ENCODE measurements around the gene DHX16.
A peak's percentile ranks its signal among the peaks of the same experiment; 100 is the strongest.

Gene DHX16

GRCh38 chr6:30626484-30627366 lies 46.1 kb downstream of the DHX16 start, which contains the start of gene ATAT1:
Gene ATAT1, plus strand, starts transcription at chr6:30626874.
- peak within 1 kb of the TSS; percentile 94 for H3K4me2 ChIP-seq (ENCODE audit: low read depth, low read length)
- peak within 1 kb of the TSS; percentile 71 for H3K4me3 ChIP-seq (ENCODE audit: low read length)
- H3K4me1 ChIP-seq (ENCODE audit: low read length) = peaks cover 12% of the 10 kb centered on the region; the same call in 1 of the 2 replicates
- no peaks in the 10 kb centered on the region for H3K9me2 ChIP-seq (replicated peaks; ENCODE audit: insufficient read depth, low read length)
- peak; percentile 81 for DNase-seq
- no peaks in the 10 kb centered on the region for H3K27me3 ChIP-seq (replicated peaks; ENCODE audit: insufficient read depth, low read length)
- H3K9ac ChIP-seq (ENCODE audit: low read length) = peak within 1 kb of the TSS; percentile 71
- peaks cover 21% of the 10 kb centered on the region; the same call in 1 of the 2 replicates for H3F3A ChIP-seq (ENCODE audit: insufficient read depth, low read length)
- peak within 1 kb of the TSS; percentile 34; the same call in 1 of the 2 replicates for H3K27ac ChIP-seq (ENCODE audit: low read length)
- no peaks in the 10 kb centered on the region for H3K9me3 ChIP-seq (replicated peaks; ENCODE audit: insufficient read depth, low read length)
- no peaks in the 10 kb centered on the region for H4K20me1 ChIP-seq (ENCODE audit: insufficient read depth, low read length)
- TF ChIP-seq EZH2phosphoT487 (IDR thresholded peaks at IDR 0.05; ENCODE audit: low read length) = no peak
- peak; percentile 42 for TF ChIP-seq CTCF (IDR thresholded peaks at IDR 0.05; ENCODE audit: low read length)
- no peaks in the 10 kb centered on the region; the same call in 1 of the 2 replicates for H3K36me3 ChIP-seq (replicated peaks; ENCODE audit: insufficient read depth, low read length)
- peak within 1 kb of the TSS; percentile 81 for H2AFZ ChIP-seq (ENCODE audit: low read length)
- peaks cover 2% of the 10 kb centered on the region; the same call in 1 of the 2 replicates for H3K79me2 ChIP-seq (ENCODE audit: low read length)

- Histone ChIP-seq H4K20me1 (ENCODE audit: insufficient read depth, low read length) (no peaks in the 10 kb centered on the region), H3K36me3 (replicated peaks; ENCODE audit: insufficient read depth, low read length) (no peaks in the 10 kb centered on the region; the same call in 1 of the 2 replicates), H3K79me2 (ENCODE audit: low read length) (peaks cover 6% of the 10 kb centered on the region; the same call in 1 of the 2 replicates), H3K9me2 (replicated peaks; ENCODE audit: insufficient read depth, low read length) (no peaks in the 10 kb centered on the region), H3K4me3 (ENCODE audit: low read length) (no peak overlapping the region), H3K4me1 (ENCODE audit: low read length) (peaks cover 12% of the 10 kb centered on the region; the same call in 1 of the 2 replicates), H3K9ac (ENCODE audit: low read length) (no peak overlapping the region), H3K4me2 (ENCODE audit: low read depth, low read length) (no peak overlapping the region), H3K27ac (ENCODE audit: low read length) (no peak overlapping the region; the same call in 1 of the 2 replicates), H3K27me3 (replicated peaks; ENCODE audit: insufficient read depth, low read length) (no peaks in the 10 kb centered on the region), H2AFZ (ENCODE audit: low read length) (no peak overlapping the region), H3F3A (ENCODE audit: insufficient read depth, low read length) (peaks cover 21% of the 10 kb centered on the region; the same call in 1 of the 2 replicates), H3K9me3 (replicated peaks; ENCODE audit: insufficient read depth, low read length) (no peaks in the 10 kb centered on the region)
- TF ChIP-seq EZH2 (optimal IDR thresholded peaks at IDR 0.05; ENCODE audit: low read depth, low read length) (no peak), CTCF (IDR thresholded peaks at IDR 0.05; ENCODE audit: low read length) (no peak), EZH2phosphoT487 (IDR thresholded peaks at IDR 0.05; ENCODE audit: low read length) (no peak)
- no peak for DNase-seq
Observed at GRCh38 chr6:30625511-30625910, 47.3 kb downstream of the DHX16 start.

DNA sequence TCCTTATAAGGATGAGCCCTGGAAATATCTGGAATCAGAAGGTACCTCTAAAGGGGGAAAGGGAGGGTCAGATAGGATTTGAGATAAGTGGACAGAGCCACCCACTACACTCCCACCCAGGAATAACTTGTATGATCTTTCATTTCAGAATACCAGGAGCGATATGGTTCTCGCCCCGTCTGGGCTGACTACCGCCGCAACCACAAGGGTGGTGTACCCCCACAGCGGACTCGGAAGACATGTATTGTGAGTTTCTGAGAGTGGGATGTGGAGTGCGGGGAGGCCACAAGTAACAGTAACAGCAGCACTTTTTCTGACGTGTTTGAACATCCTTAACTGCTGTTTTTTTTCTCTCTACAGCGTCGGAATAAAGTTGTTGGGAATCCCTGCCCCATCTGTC lies 53.2 kb downstream of the DHX16 start:
- Histone ChIP-seq H3K27me3 (replicated peaks; ENCODE audit: insufficient read depth, low read length) (no peaks in the 10 kb centered on the region), H3K9ac (ENCODE audit: low read length) (no peak overlapping the region), H3K9me2 (replicated peaks; ENCODE audit: insufficient read depth, low read length) (no peaks in the 10 kb centered on the region), H3K79me2 (ENCODE audit: low read length) (peaks cover 45% of the 10 kb centered on the region), H2AFZ (ENCODE audit: low read length) (no peak overlapping the region), H3K36me3 (replicated peaks; ENCODE audit: insufficient read depth, low read length) (peaks cover 10% of the 10 kb centered on the region), H4K20me1 (ENCODE audit: insufficient read depth, low read length) (no peaks in the 10 kb centered on the region; the same call in 1 of the 2 replicates), H3F3A (ENCODE audit: insufficient read depth, low read length) (peaks cover 26% of the 10 kb centered on the region), H3K4me2 (ENCODE audit: low read depth, low read length) (no peak overlapping the region), H3K4me1 (ENCODE audit: low read length) (peaks cover 1% of the 10 kb centered on the region; the same call in 1 of the 2 replicates), H3K4me3 (ENCODE audit: low read length) (no peak overlapping the region), H3K27ac (ENCODE audit: low read length) (no peak overlapping the region), H3K9me3 (replicated peaks; ENCODE audit: insufficient read depth, low read length) (no peaks in the 10 kb centered on the region)
- no peak for DNase-seq
- no peak for TF ChIP-seq CTCF (IDR thresholded peaks at IDR 0.05; ENCODE audit: low read length)
- TF ChIP-seq EZH2phosphoT487 (IDR thresholded peaks at IDR 0.05; ENCODE audit: low read length) = no peak
- TF ChIP-seq EZH2 (optimal IDR thresholded peaks at IDR 0.05; ENCODE audit: low read depth, low read length) = no peak
